D721Med (cell line): ENCODE measurements around the gene ZNF576.

Experiments used
- DNase-seq: peaks from one replicate; pipeline ENCODE4 v3.0.0; 2011; ENCODE audit warnings: low spot score; ENCODE audit not compliant: insufficient read length
- FAIRE-seq: peaks from 2 replicates; lab custom pipeline; 2011; peaks lifted over from hg19 to GRCh38; lab: Jason Lieb, UNC
- TF ChIP-seq, protein P1 (sequence below): IDR thresholded peaks from 2 replicates; pipeline ENCODE4 v1.5.1; 2012; ENCODE audit warnings: mild to moderate bottlenecking, control low read depth; ENCODE audit not compliant: insufficient read depth; ENCODE audit errors: missing control alignments

The ZNF576 gene

DNA sequence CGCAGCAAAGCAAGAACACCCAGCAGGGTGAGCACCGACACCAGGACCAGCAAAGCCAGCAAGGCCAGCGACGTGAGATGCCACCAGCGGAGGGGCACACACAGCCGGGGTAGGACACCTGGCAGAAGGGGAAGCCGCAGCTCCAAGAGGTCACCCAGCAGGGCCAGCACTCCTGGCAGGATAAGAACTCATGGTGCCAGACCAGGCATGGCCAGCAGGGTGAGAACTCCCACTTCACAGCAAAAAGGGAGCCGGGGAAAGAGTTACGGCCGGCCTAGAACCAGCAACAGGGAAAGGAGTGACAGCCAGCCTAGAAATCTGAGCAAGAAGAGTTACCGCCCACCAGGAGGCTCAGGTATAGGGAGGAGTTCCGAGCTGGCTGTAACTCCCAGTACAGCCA lies 16.0 kb downstream of the ZNF576 start:
- TF ChIP-seq, protein P1, sequence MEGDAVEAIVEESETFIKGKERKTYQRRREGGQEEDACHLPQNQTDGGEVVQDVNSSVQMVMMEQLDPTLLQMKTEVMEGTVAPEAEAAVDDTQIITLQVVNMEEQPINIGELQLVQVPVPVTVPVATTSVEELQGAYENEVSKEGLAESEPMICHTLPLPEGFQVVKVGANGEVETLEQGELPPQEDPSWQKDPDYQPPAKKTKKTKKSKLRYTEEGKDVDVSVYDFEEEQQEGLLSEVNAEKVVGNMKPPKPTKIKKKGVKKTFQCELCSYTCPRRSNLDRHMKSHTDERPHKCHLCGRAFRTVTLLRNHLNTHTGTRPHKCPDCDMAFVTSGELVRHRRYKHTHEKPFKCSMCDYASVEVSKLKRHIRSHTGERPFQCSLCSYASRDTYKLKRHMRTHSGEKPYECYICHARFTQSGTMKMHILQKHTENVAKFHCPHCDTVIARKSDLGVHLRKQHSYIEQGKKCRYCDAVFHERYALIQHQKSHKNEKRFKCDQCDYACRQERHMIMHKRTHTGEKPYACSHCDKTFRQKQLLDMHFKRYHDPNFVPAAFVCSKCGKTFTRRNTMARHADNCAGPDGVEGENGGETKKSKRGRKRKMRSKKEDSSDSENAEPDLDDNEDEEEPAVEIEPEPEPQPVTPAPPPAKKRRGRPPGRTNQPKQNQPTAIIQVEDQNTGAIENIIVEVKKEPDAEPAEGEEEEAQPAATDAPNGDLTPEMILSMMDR: no peak
- FAIRE-seq: no peak
- no peak for DNase-seq

DNA sequence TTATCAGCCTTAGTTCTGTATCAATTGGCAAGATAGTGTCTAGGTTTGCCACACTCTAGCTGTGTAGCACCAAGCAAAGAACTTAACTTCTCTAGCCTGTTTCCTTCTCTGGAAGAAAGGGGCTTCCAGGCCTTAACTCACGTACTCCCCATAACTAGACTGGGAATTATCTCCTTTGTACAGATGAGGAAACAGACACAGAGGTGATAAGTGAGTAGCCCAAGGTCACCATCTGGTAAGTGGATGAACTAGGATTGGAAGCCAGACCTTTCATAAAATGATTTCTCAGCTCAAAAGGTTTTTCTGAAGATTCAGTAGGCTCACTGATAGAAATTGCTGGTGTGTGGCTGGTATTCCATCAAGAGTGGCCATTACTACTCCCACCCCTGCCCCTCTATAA lies 19.9 kb downstream of the ZNF576 start:
- FAIRE-seq: no peak

GRCh38 chr19:43616954-43617353 lies 20.6 kb downstream of the ZNF576 start:
- DNase-seq (no peak), FAIRE-seq (no peak)

More for the DNA sequence above, 19.9 kb downstream of the ZNF576 start:
- TF ChIP-seq, protein P1: no peak
- DNase-seq: no peak

GRCh38 chr19:43618921-43619261 lies 22.5 kb downstream of the ZNF576 start:
- DNase-seq: no peak
- TF ChIP-seq, protein P1: no peak
- no peak for FAIRE-seq

More at GRCh38 chr19:43616954-43617353, 20.6 kb downstream of the ZNF576 start:
- TF ChIP-seq, protein P1: no peak

DNA sequence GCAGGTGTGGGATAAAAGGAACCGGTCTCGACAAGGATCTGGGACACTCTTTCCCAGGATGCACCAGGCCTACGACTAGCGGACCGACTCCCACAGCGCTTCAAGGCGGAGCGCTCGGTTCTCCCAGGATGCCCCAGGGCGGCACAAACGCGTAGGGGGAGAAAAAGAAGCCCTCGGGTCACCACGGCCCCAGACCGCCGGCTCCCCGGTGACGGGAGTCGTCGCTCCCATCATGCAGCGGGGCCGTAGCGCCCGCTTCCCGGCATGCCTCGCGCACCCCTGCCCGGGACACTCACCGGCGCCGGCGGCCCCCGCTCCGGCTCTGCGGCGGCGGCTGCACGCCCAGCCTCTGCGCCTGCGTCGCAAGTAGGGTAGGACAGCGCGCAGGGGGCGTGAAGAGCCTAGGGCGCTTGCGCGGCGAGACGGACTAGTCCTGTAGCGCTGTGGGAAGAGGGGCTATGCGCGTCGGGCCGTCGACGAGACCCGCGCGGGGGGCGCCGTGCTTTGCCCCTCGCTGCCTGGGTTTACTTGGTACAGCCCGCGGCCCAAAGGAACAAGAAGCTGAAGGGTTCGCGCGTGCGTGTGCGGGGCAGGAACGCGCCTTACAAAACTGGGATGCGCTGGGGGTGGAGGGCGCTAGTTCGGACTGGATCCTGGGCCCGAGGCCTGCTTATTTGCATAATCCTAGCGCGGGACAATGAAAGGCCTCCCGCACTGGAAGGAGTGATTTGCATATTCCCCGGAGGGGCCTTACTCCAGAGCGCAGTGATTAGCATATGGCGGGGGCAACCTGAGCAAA lies 23.1 kb downstream of the ZNF576 start, which contains the start of gene ZNF428:
TSS of gene ZNF428 (minus strand) at position 368 of the 799 bp plus-strand sequence. CDS start 5,325 bp downstream, outside the sequence.
- DNase-seq (peak; percentile 86), FAIRE-seq (no peak)
- TF ChIP-seq, protein P1: no peak

- FAIRE-seq: no peak
- DNase-seq: no peak
- TF ChIP-seq, protein P1: no peak
Observed at GRCh38 chr19:43620061-43621001, 23.9 kb downstream of the ZNF576 start.
